ENCODE measurements around the gene CFAP210. TPM values are rescaled to one million over a fixed set of nuclear protein-coding genes. Genes with fewer than 3 reads are reported as not detected.

CFAP210 gene
- total and polyA plus RNA-seq, 9 of the 15 experiments (the other 6 are each of a cell fraction or from before 2014, with no cell fraction given): 0.75 to 3.6 (median 1.3) TPM

GRCh38 chr2:169664978-169665930, 29.0 kb downstream of the CFAP210 start (continued):
- TF ChIP-seq, protein P1, sequence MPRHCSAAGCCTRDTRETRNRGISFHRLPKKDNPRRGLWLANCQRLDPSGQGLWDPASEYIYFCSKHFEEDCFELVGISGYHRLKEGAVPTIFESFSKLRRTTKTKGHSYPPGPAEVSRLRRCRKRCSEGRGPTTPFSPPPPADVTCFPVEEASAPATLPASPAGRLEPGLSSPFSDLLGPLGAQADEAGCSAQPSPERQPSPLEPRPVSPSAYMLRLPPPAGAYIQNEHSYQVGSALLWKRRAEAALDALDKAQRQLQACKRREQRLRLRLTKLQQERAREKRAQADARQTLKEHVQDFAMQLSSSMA (CRISPR knock-in tag; IDR thresholded peaks at IDR 0.05): no peak
- TF ChIP-seq FOSL1 (tag; conservative IDR thresholded peaks at IDR 0.05) (peak; percentile 52), HMG20B (CRISPR knock-in tag; IDR thresholded peaks at IDR 0.05) (no peak), MAFF (IDR thresholded peaks at IDR 0.05; ENCODE audit: low read length) (no peak), ATF2 (CRISPR knock-in tag; IDR thresholded peaks at IDR 0.05) (no peak), SRSF3 (IDR thresholded peaks at IDR 0.05; ENCODE audit: insufficient read depth, low read length) (no peak), MCM7 (IDR thresholded peaks at IDR 0.05) (no peak), CBX8 (IDR thresholded peaks at IDR 0.05; ENCODE audit: borderline replicate concordance, extremely low read depth, low read depth, low read length, poor library complexity, severe bottlenecking) (no peak), ARID1B (IDR thresholded peaks at IDR 0.05) (peak; percentile 98), TOE1 (IDR thresholded peaks at IDR 0.05; ENCODE audit: borderline replicate concordance) (no peak), TOE1 (CRISPR knock-in tag; IDR thresholded peaks at IDR 0.05; ENCODE audit: borderline replicate concordance, low read depth) (no peak), HDAC3 (IDR thresholded peaks at IDR 0.05; ENCODE audit: borderline replicate concordance, partially characterized antibody) (no peak), E4F1 (CRISPR knock-in tag; IDR thresholded peaks at IDR 0.05; ENCODE audit: borderline replicate concordance) (no peak), KLF10 (CRISPR knock-in tag; IDR thresholded peaks at IDR 0.05) (no peak), HDAC8 (tag; IDR thresholded peaks at IDR 0.05) (no peak), MTF1 (CRISPR knock-in tag; IDR thresholded peaks at IDR 0.05; ENCODE audit: borderline replicate concordance) (no peak), BRF2 (IDR thresholded peaks at IDR 0.05; ENCODE audit: borderline replicate concordance, insufficient read depth, insufficient read length) (no peak), PHB (CRISPR knock-in tag; IDR thresholded peaks at IDR 0.05) (no peak), ZNF253 (CRISPR knock-in tag; conservative IDR thresholded peaks at IDR 0.05) (no peak)
- TF ChIP-seq, protein P2, sequence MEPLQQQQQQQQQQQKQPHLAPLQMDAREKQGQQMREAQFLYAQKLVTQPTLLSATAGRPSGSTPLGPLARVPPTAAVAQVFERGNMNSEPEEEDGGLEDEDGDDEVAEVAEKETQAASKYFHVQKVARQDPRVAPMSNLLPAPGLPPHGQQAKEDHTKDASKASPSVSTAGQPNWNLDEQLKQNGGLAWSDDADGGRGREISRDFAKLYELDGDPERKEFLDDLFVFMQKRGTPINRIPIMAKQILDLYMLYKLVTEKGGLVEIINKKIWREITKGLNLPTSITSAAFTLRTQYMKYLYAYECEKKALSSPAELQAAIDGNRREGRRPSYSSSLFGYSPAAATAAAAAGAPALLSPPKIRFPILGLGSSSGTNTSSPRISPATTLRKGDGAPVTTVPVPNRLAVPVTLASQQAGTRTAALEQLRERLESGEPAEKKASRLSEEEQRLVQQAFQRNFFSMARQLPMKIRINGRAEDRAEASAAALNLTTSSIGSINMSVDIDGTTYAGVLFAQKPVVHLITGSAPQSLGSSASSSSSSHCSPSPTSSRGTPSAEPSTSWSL (CRISPR knock-in tag; IDR thresholded peaks at IDR 0.05; ENCODE audit: borderline replicate concordance): no peak
